GM18519 (cell line): Measurements from ENCODE around the gene OMP.

Experiments used
- ATAC-seq: cut with Tn5 transposase; IDR thresholded peaks from one replicate; pipeline ENCODE4 v1.9.1; 2021; ENCODE audit warnings: mild to moderate bottlenecking, moderate library complexity; ENCODE audit not compliant: unreplicated experiment, low FRiP score

Gene OMP

GRCh38 chr11:77100166-77101042 is 2.2 kb upstream of the OMP start:
- no peak for ATAC-seq

- no peak for ATAC-seq
These were observed 1.6 kb upstream of the OMP start for GRCh38 chr11:77101043-77101537.

DNA sequence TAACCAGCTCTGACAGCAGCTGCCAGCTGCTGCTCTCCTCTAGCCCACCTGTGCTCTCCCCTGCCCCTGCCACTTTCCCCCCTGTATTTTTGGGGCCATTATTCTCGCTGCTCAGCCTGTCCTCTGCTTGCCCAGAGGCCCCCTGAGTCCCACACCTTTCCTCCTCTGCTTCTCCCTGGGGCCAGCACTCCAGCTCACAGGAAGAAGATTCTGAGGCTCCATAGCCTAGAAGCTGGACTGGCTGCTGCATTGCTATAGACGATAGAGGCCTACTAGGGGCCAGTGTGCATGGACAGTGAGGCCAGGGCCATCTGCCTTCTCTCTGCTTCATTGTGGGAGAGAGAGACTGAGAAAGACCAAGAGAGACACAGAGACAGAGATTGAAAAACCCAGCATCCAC is 679 bp downstream of the OMP start:
- ATAC-seq, result no peak

DNA sequence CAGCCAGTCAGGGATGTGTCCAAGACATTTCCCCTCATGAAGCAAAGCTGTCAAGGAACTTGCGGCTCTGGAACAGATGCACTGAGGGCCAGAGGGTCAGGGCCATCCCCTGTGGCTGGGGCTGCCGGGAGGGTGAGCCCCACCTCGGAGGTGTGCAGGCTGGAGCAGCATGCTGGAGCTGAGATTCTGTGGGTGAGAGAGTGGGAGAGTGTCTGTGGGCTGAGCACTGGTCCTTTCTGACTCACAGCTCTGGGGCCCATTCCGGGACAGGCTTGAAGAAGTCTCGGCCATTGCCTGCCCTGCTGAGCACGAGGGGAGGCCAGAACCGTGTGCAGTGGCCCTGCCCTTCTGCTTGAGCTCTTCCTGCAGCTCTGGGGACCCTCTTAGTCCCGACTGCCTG is 2.1 kb downstream of the OMP start:
- no peak for ATAC-seq

DNA sequence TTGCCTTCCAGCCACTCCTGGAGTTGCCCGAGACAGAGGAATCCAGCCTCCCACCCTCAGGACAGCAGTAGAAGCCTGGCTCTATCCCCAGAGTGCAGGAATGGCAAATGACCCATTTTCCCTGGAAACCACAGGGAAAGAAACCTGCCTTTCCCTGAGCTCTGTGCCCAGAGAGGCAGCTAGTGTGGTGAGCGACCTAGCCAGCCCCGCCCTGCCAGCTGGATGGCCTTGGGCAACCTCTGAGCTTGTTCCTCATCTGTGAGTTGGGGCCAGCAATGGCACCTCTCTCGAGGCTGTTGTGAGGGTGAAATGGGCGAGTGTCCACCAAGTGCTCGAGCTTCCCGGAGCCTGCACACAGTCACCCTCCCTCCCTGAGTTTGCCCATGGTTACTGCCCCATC is 3.7 kb downstream of the OMP start:
- ATAC-seq, result no peak

DNA sequence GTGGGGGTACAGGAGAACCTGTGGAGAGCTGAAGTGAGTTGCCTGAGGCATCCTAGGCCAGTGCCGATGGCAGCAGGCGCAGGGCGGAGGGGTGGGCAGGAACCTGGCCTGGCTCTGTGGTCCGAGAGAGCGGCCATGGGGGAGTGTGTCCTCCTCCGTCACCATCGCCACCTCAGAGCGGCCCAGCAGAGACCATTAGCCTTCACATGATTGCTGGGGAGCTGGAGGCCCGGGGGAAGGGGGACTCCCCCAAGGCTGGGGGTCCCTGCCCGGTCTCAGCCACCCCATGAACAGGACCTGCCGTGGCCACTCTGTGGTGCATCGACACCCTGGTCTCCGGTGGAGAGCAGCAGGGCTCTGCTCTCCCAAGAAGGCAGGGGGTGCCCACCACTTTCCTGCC is 4.1 kb downstream of the OMP start:
- no peak for ATAC-seq

DNA sequence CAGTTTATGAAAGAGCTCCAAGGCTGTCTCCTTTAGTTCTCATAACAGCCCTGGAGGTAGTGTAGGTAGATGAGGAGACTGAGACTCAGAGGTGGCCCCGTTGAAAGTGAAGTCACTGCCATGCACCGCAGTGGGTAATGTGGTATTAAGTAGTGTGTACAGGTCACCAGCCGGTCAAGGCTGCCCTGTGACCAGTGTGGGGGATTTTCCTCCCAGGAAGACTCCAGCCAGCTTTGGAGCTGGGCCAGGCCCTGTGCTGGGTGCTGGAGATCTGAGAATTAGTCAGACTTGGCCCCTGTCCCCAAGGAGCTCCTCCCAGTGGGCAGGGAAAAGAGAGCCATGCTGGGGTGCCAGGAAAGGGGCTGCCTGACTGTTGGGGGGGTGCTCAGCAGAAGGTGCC is 5.3 kb downstream of the OMP start:
- no peak for ATAC-seq

GRCh38 chr11:77108436-77108835 is 5.8 kb downstream of the OMP start:
- ATAC-seq, result no peak

DNA sequence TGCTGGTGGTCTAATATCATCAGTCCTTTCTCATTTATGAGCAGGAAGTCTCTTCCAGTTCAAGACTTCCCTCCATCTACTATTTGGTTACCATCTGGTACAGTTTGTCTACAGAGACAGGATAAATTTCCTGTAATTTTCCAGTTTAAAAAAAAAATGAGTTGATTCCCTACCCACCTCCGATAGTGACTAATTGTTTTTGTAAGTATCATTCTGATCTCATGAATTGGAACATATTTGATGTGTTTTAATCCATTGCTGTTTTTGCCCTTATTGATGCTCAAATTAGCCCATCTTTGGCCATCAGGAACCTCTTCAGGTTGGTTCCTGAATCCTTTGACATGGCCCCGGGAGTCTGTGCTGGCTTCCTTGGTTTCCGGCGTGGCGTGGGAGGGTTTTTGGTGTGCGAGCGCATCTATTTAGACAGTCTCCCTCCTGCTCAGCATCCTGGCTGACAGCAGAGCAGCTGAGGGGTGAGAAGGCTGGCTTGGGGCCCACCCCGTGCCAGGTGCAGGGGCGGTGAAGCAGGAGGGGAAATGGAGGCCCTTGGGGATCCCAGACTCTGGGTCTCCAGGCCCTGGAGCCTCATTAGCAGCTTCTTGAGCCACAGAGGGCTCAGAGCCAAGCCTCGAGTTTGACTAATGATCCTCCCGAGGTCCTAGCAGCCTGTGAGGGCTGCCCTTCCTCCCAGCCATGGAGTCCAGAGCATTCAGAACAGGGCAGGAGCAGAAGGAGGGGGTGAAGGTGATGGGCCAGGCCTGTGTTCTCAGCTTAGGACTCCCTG is 6.8 kb downstream of the OMP start:
- ATAC-seq, result no peak

DNA sequence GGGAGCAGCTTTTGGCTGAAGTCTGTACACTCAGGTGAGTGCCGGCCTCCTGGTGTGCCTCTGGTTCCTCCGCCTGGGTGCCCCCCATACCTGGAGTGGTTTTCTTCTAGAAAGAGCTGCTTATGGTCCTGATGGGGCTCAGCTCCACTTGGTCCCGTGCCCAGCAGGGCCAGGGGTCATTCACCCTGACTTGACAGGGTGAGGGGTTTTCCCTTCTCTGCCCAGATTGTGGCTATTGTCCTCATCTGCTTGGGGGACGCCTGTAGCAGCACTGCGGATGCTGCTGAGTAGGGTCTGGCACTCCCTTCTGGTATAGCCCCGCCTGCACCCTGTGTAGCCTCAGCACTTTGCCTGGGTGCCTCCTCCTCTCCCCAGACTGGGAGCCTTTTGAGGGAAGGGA is 8.2 kb downstream of the OMP start:
- no peak for ATAC-seq

DNA sequence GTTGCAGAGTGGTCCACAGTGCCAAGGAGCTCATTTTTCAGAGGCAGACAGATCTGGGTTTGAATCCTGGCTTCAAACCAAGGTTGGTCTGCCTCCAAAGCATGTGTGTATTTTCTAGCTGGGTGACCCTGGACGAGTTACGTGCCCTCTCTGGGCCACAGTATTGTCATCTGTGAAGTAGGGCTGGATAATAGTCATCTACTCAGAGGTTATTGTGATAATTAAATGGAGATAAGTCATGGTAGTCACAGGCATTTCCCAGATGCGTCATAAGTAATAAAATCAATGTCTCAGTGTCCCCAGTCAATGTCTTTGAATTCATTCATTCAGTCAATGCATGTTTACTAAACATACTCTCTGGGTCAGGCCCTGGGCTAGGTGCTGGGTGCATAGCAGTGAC is 8.6 kb downstream of the OMP start:
- ATAC-seq, result no peak

- ATAC-seq, result no peak
These were observed 9.3 kb downstream of the OMP start for GRCh38 chr11:77111946-77112345.

DNA sequence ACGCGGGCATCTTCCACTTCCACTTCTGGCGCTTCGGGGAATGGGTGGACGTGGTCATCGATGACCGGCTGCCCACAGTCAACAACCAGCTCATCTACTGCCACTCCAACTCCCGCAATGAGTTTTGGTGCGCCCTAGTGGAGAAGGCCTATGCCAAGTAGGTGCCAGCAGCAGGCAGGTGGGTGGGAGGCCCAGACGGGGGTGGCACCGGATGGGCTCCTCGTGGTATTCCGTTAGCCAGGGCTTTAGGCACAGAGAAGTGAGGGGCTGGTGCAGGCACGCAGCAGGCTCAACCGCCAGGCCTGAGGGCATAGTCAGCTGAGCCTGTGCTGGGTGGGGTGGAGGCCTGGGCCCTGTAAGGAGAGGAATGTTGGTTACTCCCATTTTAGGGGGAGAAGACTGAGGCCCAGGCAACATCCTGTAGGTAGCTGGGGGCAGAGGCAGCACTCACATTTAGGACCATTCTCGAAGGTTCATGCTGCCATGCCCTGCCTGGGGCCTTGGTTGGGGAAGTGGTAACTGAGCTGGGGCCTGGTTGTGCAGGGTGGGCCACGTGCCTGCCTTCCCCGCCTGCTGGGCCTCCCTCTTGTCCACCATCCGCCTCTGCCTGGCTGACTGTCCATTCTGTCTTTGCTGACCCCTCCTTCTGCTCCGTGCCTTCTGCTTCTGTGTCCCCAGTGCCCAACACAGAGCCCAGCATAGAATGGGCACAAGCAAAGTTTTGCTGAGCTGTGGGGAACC is 10.2 kb downstream of the OMP start:
- no peak for ATAC-seq

GRCh38 chr11:77113382-77114088 is 10.9 kb downstream of the OMP start:
- no peak for ATAC-seq

- no peak for ATAC-seq
These were observed 11.4 kb downstream of the OMP start for GRCh38 chr11:77114089-77114463.

GRCh38 chr11:77115181-77115611 is 12.6 kb downstream of the OMP start:
- ATAC-seq, result no peak

DNA sequence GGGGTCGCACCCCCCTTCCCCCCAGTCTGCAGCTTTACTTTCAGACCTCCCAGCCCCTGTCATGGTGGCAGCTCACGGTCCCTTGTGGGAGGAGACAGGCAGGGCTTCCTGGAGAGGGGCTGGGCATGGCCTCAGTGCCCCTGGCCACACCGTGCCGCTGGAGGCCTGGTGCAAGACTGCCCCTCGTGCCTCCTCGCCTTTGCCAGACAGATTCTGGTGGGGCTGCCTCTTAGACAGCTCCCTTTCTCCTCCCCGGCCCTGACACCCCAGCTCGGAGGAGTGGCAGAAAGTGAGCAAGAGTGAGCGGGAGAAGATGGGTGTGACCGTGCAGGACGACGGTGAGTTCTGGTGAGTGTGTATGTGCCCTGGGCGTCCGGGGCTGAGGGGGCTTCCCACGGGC is 13.3 kb downstream of the OMP start:
- no peak for ATAC-seq

DNA sequence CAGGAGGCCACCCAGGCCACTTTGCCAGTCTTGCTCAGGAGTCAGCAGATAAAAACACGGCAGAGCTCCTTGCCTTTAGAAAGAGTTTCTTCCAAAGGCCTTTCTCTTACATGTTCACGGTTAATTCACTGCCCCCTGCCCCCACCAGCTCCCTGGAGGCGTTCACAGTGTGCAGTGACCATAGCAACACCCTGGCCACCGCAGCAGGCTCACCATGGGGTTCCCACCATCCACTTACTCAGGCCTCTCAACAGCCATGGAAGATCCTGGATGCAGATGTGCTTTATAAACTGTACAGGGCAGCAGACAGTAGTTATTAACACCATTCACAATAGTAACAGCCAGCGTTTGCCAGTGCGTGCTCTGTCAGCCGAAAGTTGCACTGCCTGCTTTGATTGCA is 14.9 kb downstream of the OMP start:
- no peak for ATAC-seq

GRCh38 chr11:77118086-77118485 is 15.4 kb downstream of the OMP start:
- no peak for ATAC-seq

DNA sequence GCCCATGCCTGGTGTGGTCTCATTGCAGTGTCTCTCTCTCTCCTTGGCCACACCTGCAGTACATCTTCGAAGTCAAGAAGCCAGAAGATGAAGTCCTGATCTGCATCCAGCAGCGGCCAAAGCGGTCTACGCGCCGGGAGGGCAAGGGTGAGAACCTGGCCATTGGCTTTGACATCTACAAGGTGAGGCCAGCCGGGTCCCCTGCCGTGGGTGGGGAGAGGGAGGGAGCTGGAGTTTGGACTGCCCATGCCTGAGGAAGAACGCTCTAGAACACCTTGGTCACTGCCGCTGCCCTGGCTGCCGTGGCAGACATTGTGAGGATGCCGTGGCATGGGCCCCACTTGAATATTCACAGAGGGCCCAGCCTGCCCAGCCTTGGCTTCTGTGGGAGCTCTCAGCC is 16.3 kb downstream of the OMP start:
- ATAC-seq, result no peak
